ENCODE results near the gene SPATA13. TPM values are rescaled to one million over a fixed set of nuclear protein-coding genes. Genes with fewer than 3 reads are reported as not detected.

SPATA13 gene
- total RNA-seq, 6 experiments from 2014 or later, result 7.0 to 9.2 (median 8.4) TPM

DNA sequence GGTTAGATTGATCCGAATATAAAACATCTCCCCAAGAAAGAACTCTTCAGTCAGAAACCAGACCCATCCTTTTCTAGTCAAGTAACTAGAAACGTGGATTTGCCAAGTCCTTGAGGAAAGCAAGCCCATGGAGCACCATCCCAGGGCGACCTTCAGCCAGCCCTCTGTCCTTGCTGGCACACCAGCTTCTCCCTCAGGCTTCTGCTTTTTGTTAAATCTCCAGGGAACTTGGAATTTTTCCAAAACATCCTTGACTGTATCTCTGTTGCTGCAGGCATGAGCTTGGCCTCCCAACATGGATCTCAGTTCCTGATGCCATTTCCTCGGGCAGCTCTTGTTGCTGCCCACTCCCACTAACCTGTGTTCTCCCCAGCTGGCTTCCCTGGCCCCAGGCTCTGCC, 121.7 kb downstream of the SPATA13 start:
- H3K4me1 Mint-ChIP-seq (ENCODE audit: low read depth), result no peaks in the 10 kb centered on the region; the same call in 1 of the 2 replicates
- TF ChIP-seq, protein P1, sequence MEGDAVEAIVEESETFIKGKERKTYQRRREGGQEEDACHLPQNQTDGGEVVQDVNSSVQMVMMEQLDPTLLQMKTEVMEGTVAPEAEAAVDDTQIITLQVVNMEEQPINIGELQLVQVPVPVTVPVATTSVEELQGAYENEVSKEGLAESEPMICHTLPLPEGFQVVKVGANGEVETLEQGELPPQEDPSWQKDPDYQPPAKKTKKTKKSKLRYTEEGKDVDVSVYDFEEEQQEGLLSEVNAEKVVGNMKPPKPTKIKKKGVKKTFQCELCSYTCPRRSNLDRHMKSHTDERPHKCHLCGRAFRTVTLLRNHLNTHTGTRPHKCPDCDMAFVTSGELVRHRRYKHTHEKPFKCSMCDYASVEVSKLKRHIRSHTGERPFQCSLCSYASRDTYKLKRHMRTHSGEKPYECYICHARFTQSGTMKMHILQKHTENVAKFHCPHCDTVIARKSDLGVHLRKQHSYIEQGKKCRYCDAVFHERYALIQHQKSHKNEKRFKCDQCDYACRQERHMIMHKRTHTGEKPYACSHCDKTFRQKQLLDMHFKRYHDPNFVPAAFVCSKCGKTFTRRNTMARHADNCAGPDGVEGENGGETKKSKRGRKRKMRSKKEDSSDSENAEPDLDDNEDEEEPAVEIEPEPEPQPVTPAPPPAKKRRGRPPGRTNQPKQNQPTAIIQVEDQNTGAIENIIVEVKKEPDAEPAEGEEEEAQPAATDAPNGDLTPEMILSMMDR (IDR thresholded peaks at IDR 0.05), result no peak
- no peaks in the 10 kb centered on the region for H3K9me3 Mint-ChIP-seq
- H3K36me3 Mint-ChIP-seq (ENCODE audit: low read depth), result no peaks in the 10 kb centered on the region
- H3K27me3 Mint-ChIP-seq (ENCODE audit: insufficient read depth), result peaks cover 3% of the 10 kb centered on the region; the same call in 1 of the 2 replicates
- no peak overlapping the region for H3K27ac Mint-ChIP-seq
- no peak for DNase-seq
- H3K4me3 Mint-ChIP-seq, result no peak overlapping the region

DNA sequence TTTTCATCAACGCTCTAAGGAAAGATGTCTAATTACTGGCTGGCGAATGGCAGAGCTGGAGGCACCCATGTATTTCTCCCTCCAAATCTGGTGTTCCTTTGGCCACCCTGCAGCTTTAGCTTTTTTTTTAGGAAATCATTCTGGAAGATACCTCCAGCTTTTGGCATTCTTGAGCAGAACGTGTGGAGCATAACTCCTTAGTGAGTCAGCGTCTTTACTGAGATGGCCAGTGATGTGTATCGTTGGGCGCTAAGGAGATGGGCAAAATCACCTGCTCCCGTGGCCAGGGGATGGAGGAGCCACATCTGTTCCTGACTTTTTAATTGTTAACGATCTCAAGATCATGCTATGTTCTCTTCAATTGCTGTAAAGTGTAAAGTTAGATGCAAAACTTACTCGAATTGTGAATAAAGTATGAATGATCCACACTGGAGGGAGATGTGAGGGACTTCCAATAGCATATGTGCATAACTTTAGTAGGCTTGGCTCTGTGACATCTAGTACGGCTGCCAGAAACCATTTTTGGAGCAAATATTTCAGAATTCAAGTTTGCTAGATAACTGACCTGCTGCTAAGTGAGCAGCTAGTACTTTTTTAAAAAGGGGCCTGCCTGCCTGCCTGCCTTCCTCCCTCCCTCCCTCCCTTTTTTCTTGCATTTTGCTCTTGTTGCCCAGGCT, 124.5 kb downstream of the SPATA13 start:
- Mint-ChIP-seq H3K9me3 (no peaks in the 10 kb centered on the region), H3K27me3 (ENCODE audit: insufficient read depth) (no peaks in the 10 kb centered on the region), H3K4me1 (ENCODE audit: low read depth) (no peaks in the 10 kb centered on the region; the same call in 1 of the 2 replicates), H3K4me3 (no peak overlapping the region), H3K27ac (no peak overlapping the region), H3K36me3 (ENCODE audit: low read depth) (no peaks in the 10 kb centered on the region)
- no peak for DNase-seq
- TF ChIP-seq, protein P1 (IDR thresholded peaks at IDR 0.05), result no peak

DNA sequence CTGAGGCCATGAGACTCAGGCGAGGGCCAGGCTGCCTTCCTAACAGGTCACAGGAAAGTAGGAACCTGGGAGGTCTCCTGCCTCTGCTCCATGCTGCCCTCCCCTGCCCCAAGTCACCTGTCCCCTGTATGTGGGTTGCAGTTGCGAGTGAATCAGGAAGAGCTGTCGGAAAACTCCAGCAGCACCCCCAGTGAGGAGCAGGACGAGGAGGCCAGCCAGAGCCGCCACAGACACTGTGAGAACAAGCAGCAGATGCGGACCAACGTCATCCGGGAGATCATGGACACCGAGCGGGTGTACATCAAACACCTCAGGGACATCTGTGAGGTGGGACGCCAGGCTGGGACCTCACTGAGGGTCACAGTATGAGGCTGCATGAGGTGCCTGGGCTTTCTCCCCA, 126.1 kb downstream of the SPATA13 start:
- no peak overlapping the region for H3K27ac Mint-ChIP-seq
- H3K9me3 Mint-ChIP-seq, result no peaks in the 10 kb centered on the region
- H3K4me1 Mint-ChIP-seq (ENCODE audit: low read depth), result no peaks in the 10 kb centered on the region; the same call in 1 of the 2 replicates
- TF ChIP-seq, protein P1 (IDR thresholded peaks at IDR 0.05), result no peak
- H3K27me3 Mint-ChIP-seq (ENCODE audit: insufficient read depth), result no peaks in the 10 kb centered on the region
- H3K36me3 Mint-ChIP-seq (ENCODE audit: low read depth), result no peaks in the 10 kb centered on the region
- DNase-seq, result no peak
- H3K4me3 Mint-ChIP-seq, result no peak overlapping the region

DNA sequence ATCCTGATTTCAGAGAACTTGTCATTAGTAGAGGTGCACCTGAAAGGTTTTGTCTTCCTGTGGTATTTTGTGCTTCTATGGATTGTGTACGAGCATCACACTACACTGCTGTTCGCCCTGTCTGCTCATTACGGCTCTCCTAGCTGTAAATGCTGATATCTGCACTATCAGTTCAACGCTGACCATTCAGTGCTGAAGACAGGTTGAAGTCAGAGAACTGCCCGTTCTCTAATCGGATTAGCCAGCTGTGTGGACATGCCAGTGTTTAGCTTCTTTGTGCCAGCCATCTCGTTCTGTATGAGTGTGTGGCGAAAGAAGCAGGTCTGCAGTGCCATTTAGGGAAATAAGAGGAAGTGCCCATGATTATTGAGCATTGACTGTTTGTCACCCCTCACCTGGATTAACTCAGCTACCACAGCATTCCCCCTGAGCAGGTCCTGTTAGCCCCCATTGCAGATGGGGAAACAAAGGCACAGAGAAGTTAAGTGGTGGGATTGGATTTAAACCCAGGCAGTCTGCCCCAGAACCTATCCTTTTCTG, 127.3 kb downstream of the SPATA13 start:
- peaks cover 5% of the 10 kb centered on the region for H3K4me1 Mint-ChIP-seq (ENCODE audit: low read depth)
- no peak for DNase-seq
- TF ChIP-seq, protein P1 (IDR thresholded peaks at IDR 0.05), result no peak
- H3K4me3 Mint-ChIP-seq, result no peak overlapping the region
- H3K27me3 Mint-ChIP-seq (ENCODE audit: insufficient read depth), result no peaks in the 10 kb centered on the region
- no peak overlapping the region for H3K27ac Mint-ChIP-seq
- H3K9me3 Mint-ChIP-seq, result no peaks in the 10 kb centered on the region
- H3K36me3 Mint-ChIP-seq (ENCODE audit: low read depth), result no peaks in the 10 kb centered on the region; the same call in 1 of the 2 replicates

DNA sequence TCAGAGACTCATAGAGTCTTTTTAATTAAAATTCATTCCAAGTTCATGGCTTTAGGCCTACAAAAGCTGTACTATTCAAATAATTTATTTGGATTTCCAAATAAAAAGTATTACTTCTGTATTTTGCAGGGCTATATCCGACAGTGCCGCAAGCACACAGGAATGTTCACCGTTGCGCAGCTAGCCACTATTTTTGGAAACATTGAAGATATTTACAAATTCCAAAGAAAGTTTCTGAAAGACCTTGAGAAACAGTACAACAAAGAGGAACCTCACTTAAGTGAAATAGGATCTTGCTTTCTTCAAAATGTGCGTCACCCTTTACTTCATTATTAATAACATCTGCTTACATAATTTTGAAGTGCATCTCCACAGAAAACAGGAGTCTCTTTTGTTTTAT, 128.3 kb downstream of the SPATA13 start:
- Mint-ChIP-seq H3K9me3 (no peaks in the 10 kb centered on the region), H3K4me3 (no peak overlapping the region), H3K27me3 (ENCODE audit: insufficient read depth) (no peaks in the 10 kb centered on the region), H3K4me1 (ENCODE audit: low read depth) (peaks cover 5% of the 10 kb centered on the region), H3K27ac (no peak overlapping the region), H3K36me3 (ENCODE audit: low read depth) (no peaks in the 10 kb centered on the region; the same call in 1 of the 2 replicates)
- TF ChIP-seq, protein P1 (IDR thresholded peaks at IDR 0.05), result no peak
- no peak for DNase-seq
